ENCODE measurements around the gene ANKRD13B.

DNA sequence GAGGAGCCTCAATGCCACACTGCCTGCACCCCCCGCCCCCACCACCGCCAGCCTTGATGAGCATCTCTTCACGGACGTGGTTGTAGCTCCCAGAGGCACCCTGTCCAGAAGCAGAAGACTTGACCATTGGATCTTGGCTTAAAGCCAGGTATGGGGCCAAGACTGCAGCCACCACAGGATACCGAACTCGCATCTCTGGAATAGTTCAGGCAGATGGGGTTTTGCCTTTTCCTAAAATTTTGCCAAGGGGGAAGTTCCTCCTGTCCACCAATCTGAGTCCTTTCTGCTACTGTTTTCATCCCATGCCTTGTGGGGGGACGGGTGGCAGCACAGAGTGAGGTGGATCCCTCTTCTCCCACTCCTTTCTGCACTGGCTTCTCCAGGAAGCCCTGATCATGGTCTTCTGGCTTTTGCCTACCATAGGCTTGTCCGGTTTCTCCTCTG, 28.8 kb downstream of the ANKRD13B start:
- TF ChIP-seq POLR2AphosphoS5 (IDR thresholded peaks at IDR 0.05) (no peak), EP300 (IDR thresholded peaks at IDR 0.05; ENCODE audit: low read depth) (no peak)
- TF ChIP-seq, protein P1, sequence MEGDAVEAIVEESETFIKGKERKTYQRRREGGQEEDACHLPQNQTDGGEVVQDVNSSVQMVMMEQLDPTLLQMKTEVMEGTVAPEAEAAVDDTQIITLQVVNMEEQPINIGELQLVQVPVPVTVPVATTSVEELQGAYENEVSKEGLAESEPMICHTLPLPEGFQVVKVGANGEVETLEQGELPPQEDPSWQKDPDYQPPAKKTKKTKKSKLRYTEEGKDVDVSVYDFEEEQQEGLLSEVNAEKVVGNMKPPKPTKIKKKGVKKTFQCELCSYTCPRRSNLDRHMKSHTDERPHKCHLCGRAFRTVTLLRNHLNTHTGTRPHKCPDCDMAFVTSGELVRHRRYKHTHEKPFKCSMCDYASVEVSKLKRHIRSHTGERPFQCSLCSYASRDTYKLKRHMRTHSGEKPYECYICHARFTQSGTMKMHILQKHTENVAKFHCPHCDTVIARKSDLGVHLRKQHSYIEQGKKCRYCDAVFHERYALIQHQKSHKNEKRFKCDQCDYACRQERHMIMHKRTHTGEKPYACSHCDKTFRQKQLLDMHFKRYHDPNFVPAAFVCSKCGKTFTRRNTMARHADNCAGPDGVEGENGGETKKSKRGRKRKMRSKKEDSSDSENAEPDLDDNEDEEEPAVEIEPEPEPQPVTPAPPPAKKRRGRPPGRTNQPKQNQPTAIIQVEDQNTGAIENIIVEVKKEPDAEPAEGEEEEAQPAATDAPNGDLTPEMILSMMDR (IDR thresholded peaks at IDR 0.05) = no peak

All from transverse colon (tissue), 4 donors.